ENCODE data around the gene TXNIP. TPM values are rescaled to one million over a fixed set of nuclear protein-coding genes. Genes with fewer than 3 reads are reported as not detected.

Gene TXNIP
- total and polyA plus RNA-seq, 12 donors = 202 to 2,069 (median 743) TPM

- H3K4me1 ChIP-seq (replicated peaks in 1 of 2) = peaks cover 50 to 67% of the 10 kb centered on the region in 2 donors
- no peaks in the 10 kb centered on the region for H3K36me3 ChIP-seq (replicated peaks in 1 of 2)
- no peak overlapping the region for H3K4me3 ChIP-seq
- TF ChIP-seq, protein P1, sequence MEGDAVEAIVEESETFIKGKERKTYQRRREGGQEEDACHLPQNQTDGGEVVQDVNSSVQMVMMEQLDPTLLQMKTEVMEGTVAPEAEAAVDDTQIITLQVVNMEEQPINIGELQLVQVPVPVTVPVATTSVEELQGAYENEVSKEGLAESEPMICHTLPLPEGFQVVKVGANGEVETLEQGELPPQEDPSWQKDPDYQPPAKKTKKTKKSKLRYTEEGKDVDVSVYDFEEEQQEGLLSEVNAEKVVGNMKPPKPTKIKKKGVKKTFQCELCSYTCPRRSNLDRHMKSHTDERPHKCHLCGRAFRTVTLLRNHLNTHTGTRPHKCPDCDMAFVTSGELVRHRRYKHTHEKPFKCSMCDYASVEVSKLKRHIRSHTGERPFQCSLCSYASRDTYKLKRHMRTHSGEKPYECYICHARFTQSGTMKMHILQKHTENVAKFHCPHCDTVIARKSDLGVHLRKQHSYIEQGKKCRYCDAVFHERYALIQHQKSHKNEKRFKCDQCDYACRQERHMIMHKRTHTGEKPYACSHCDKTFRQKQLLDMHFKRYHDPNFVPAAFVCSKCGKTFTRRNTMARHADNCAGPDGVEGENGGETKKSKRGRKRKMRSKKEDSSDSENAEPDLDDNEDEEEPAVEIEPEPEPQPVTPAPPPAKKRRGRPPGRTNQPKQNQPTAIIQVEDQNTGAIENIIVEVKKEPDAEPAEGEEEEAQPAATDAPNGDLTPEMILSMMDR (IDR thresholded peaks at IDR 0.05) = no peak
- no peak for TF ChIP-seq POLR2A (IDR thresholded peaks at IDR 0.05)
- no peak for DNase-seq
- intact Hi-C loops (cut with DNase I) = no loop called here
- no peaks in the 10 kb centered on the region for H3K9me3 ChIP-seq (replicated peaks in 1 of 3)
- H3K27me3 ChIP-seq = no peaks in the 10 kb centered on the region
- peak overlapping the region in 1 of 5 donors; percentile 99 for H3K27ac ChIP-seq
Observed at GRCh38 chr1:145958734-145959133, 37.6 kb downstream of the TXNIP start.

GRCh38 chr1:145957443-145958319 lies 38.7 kb downstream of the TXNIP start, which contains the start of gene LIX1L:
Gene LIX1L, minus strand, starts transcription at chr1:145958017. Its CDS starts 90 bp downstream, at chr1:145957927.
- Histone ChIP-seq H3K27me3 (no peaks in the 10 kb centered on the region), H3K4me3 (peak within 1 kb of the TSS in 3 of 4 donors; percentile 36 to 95 (median 39)), H3K36me3 (replicated peaks in 1 of 2) (no peaks in the 10 kb centered on the region), H3K27ac (peak within 1 kb of the TSS; percentile 84 to 100 (median 92)), H3K9me3 (replicated peaks in 1 of 3) (no peaks in the 10 kb centered on the region), H3K4me1 (replicated peaks in 1 of 2) (peaks cover 46 to 57% of the 10 kb centered on the region in 2 donors)
- 0 to 1% (median 0%) methylated on average over 17 to 60 of the region's 60 CpGs for WGBS, 4 donors
- TF ChIP-seq, protein P1 (IDR thresholded peaks at IDR 0.05) = no peak
- TF ChIP-seq POLR2A (IDR thresholded peaks at IDR 0.05) = peak; percentile 71 to 91
- peak; percentile 97 to 98 (median 98) for DNase-seq
- intact Hi-C loops (cut with DNase I) = no loop called here

- 0 to 1% (median 0%) methylated on average over 3 of the region's 3 CpGs for WGBS, 4 donors
- intact Hi-C loops (cut with DNase I) = no loop called here
- no peaks in the 10 kb centered on the region for H3K9me3 ChIP-seq (replicated peaks in 1 of 3)
- H3K4me3 ChIP-seq = peak overlapping the region in 3 of 4 donors; percentile 36 to 95 (median 39)
- peaks cover 44 to 54% of the 10 kb centered on the region in 2 donors for H3K4me1 ChIP-seq (replicated peaks in 1 of 2)
- no peaks in the 10 kb centered on the region for H3K27me3 ChIP-seq
- TF ChIP-seq, protein P1 (IDR thresholded peaks at IDR 0.05) = peak in 1 of 6 experiments; percentile 6
- TF ChIP-seq POLR2A (IDR thresholded peaks at IDR 0.05) = no peak
- H3K36me3 ChIP-seq (replicated peaks in 1 of 2) = no peaks in the 10 kb centered on the region
- DNase-seq = peak; percentile 59 to 85 (median 77)
- H3K27ac ChIP-seq = peak overlapping the region; percentile 84 to 100 (median 92)
Observed at GRCh38 chr1:145956781-145957442, 39.5 kb downstream of the TXNIP start.

DNA sequence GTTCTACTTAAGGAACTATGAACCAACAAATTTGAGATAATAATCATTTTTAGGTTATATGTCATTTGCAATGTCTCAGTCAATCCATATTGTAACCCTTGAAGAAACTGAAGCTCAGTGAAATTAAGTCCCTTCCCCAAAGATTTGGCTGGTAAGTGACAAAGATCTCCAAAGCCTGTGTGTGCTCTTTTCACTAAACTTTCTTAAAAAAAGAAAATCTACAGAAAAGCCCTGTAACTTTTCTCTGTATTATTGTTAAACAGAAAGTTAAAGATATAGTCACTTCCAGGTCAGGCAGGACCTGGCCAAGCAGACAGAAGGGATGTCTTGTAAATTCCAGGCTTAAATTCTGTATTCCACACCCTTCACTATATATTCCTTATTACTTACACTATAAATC lies 40.0 kb downstream of the TXNIP start:
- Histone ChIP-seq H3K9me3 (replicated peaks in 1 of 3) (no peaks in the 10 kb centered on the region), H3K27ac (peak overlapping the region; percentile 84 to 100 (median 92)), H3K4me3 (peak overlapping the region in 2 of 4 donors; percentile 39 to 95), H3K36me3 (replicated peaks in 1 of 2) (no peaks in the 10 kb centered on the region), H3K27me3 (no peaks in the 10 kb centered on the region), H3K4me1 (replicated peaks in 1 of 2) (peaks cover 38 to 51% of the 10 kb centered on the region in 2 donors)
- intact Hi-C loops (cut with DNase I) = no loop called here
- no peak for DNase-seq
- TF ChIP-seq, protein P1 (IDR thresholded peaks at IDR 0.05) = no peak
- no peak for TF ChIP-seq POLR2A (IDR thresholded peaks at IDR 0.05)
